GM23338 (cell line): ENCODE data around the gene TEX51. TPM values are rescaled to one million over a fixed set of nuclear protein-coding genes. Genes with fewer than 3 reads are reported as not detected.

Experiments
- ATAC-seq: fragments of 200-7000 bp; cut with Tn5 transposase; 3 replicates; pipeline ENCODE4 v1.9.1; 2020
- DNase-seq: peaks from one replicate; pipeline ENCODE4 v3.0.0-alpha.2; 2015; ENCODE audit warnings: low spot score
- H2AFZ ChIP-seq: fragments of 200-600 bp; sonication (generic); 2 replicates; pipeline ENCODE4 v1.8.0; 2016; ENCODE audit warnings: antibody characterized with exemption, mild to moderate bottlenecking, moderate library complexity
- H3F3A ChIP-seq: fragments of 200-600 bp; sonication (generic); replicated peaks from 2 replicates; pipeline ENCODE4 v1.8.0; 2017; ENCODE audit warnings: antibody characterized with exemption, mixed run types, low read depth
- H3K27ac ChIP-seq: fragments of 200-600 bp; sonication (generic); 2 replicates; pipeline ENCODE4 v1.6.1; 2016; ENCODE audit warnings: low read depth
- H3K27me3 ChIP-seq: fragments of 200-600 bp; sonication (generic); 2 replicates; pipeline ENCODE4 v1.8.0; 2016; ENCODE audit warnings: mild to moderate bottlenecking, mixed run types, moderate library complexity; ENCODE audit not compliant: insufficient read depth
- H3K36me3 ChIP-seq: fragments of 200-600 bp; sonication (generic); 2 replicates; pipeline ENCODE4 v1.8.0; 2016; ENCODE audit warnings: mild to moderate bottlenecking; ENCODE audit not compliant: insufficient read depth
- H3K4me1 ChIP-seq: fragments of 200-600 bp; sonication (generic); 2 replicates; pipeline ENCODE4 v1.8.0; 2016; ENCODE audit warnings: mild to moderate bottlenecking, moderate library complexity; ENCODE audit not compliant: insufficient read depth
- H3K4me2 ChIP-seq: fragments of 200-600 bp; sonication (generic); 2 replicates; pipeline ENCODE4 v1.7.1; 2017; ENCODE audit warnings: mixed run types
- H3K4me3 ChIP-seq: fragments of 200-600 bp; sonication (generic); 2 replicates; pipeline ENCODE4 v1.6.1; 2016; ENCODE audit warnings: mixed run types
- H3K79me2 ChIP-seq: fragments of 200-600 bp; sonication (generic); replicated peaks from 2 replicates; pipeline ENCODE4 v1.8.0; 2017; ENCODE audit warnings: mild to moderate bottlenecking; ENCODE audit not compliant: insufficient read depth
- H3K9me2 ChIP-seq: fragments of 200-600 bp; sonication (generic); 2 replicates; pipeline ENCODE4 v1.8.0; 2017; ENCODE audit not compliant: insufficient read depth
- H4K20me1 ChIP-seq: fragments of 200-600 bp; sonication (generic); replicated peaks from 2 replicates; pipeline ENCODE4 v1.8.0; 2017; ENCODE audit warnings: mild to moderate bottlenecking; ENCODE audit not compliant: insufficient read depth
- H3K27ac Mint-ChIP-seq: 2 replicates; pipeline ENCODE4 v1.8.0; 2020; ENCODE audit warnings: inconsistent platforms, mild to moderate bottlenecking, moderate library complexity, mixed read lengths
- H3K27me3 Mint-ChIP-seq: 3 replicates; pipeline ENCODE4 v1.8.0; 2022; ENCODE audit warnings: low read depth, mild to moderate bottlenecking, moderate library complexity, mixed read lengths, inconsistent platforms; ENCODE audit not compliant: insufficient read depth, poor library complexity
- H3K36me3 Mint-ChIP-seq: 3 replicates; pipeline ENCODE4 v1.8.0; 2021; ENCODE audit warnings: low read depth, mild to moderate bottlenecking, inconsistent platforms, moderate library complexity, mixed read lengths
- H3K4me1 Mint-ChIP-seq: 3 replicates; pipeline ENCODE4 v1.8.0; 2020; ENCODE audit warnings: mild to moderate bottlenecking, inconsistent platforms, mixed read lengths
- H3K4me3 Mint-ChIP-seq: 3 replicates; pipeline ENCODE4 v1.8.0; 2021; ENCODE audit warnings: moderate library complexity, mild to moderate bottlenecking, inconsistent platforms, mixed read lengths
- H3K9me3 Mint-ChIP-seq: 3 replicates; pipeline ENCODE4 v1.8.0; 2020; ENCODE audit warnings: moderate library complexity, mild to moderate bottlenecking, inconsistent platforms, mixed read lengths
- CREB1 ChIP-seq: fragments of 250-450 bp; sonication (Bioruptor Pico); IDR thresholded peaks from 2 replicates; pipeline ENCODE4 v1.5.0; 2020; ENCODE audit warnings: low read depth, mild to moderate bottlenecking, moderate library complexity
- CTCF ChIP-seq, 2 experiments: fragments of 200-600 bp in 1 of 2; sonication (generic) in 1 of 2; conservative IDR thresholded peaks; 2 replicates each; pipeline versions ENCODE4 v1.5.1 to v1.6.1; 2016 to 2017; ENCODE audit warnings: antibody characterized with exemption in 2 of 2, low read depth in 2 of 2, mild to moderate bottlenecking in 2 of 2, moderate library complexity in 1 of 2
- EZH2 ChIP-seq: fragments of 200-600 bp; sonication (generic); IDR thresholded peaks from one replicate; pipeline ENCODE4 v1.8.0; 2017; ENCODE audit warnings: antibody characterized with exemption, mild to moderate bottlenecking, low read depth; ENCODE audit not compliant: unreplicated experiment
- EZH2phosphoT487 ChIP-seq: fragments of 200-600 bp; sonication (generic); IDR thresholded peaks from one replicate; pipeline ENCODE4 v1.8.1; 2018; ENCODE audit warnings: antibody characterized with exemption; ENCODE audit not compliant: unreplicated experiment
- JUNB ChIP-seq: IDR thresholded peaks from one replicate; pipeline ENCODE4 v1.6.1; 2016; ENCODE audit warnings: antibody characterized with exemption; ENCODE audit not compliant: unreplicated experiment
- NANOG ChIP-seq: IDR thresholded peaks from 2 replicates; pipeline ENCODE4 v1.6.1; 2016; ENCODE audit warnings: antibody characterized with exemption, borderline replicate concordance
- STAT1 ChIP-seq: IDR thresholded peaks from one replicate; pipeline ENCODE4 v1.6.1; 2016; ENCODE audit warnings: antibody characterized with exemption; ENCODE audit not compliant: unreplicated experiment
- ZNF114 ChIP-seq: fragments of 250-450 bp; sonication (Bioruptor Pico); IDR thresholded peaks from 2 replicates; pipeline ENCODE4 v1.5.0; 2020; ENCODE audit warnings: mild to moderate bottlenecking, moderate library complexity
- polyA plus RNA-seq: library from polyadenylated mRNA; unstranded; fragments of >200 nt; fragmentation: Nextera tagmentation; extraction: Ambion mirVana; gene quantifications from 2 replicates; pipeline ENCODE4 v1.2.1, GENCODE V29; 2016
- total RNA-seq: library from RNA; depleted of rRNA; stranded (reverse); fragments of >200 nt; shearing (Covaris generic); gene quantifications from 2 replicates; pipeline ENCODE4 v1.2.3, GENCODE V29; 2014
- TF ChIP-seq, protein P1 (sequence below): IDR thresholded peaks from 2 replicates; pipeline ENCODE4 v1.6.1; 2016; ENCODE audit warnings: antibody characterized with exemption
- TF ChIP-seq, protein P2 (sequence below): fragments of 250-450 bp; sonication (Bioruptor Pico); IDR thresholded peaks from 2 replicates; pipeline ENCODE4 v1.5.0; 2020; ENCODE audit warnings: mild to moderate bottlenecking, moderate library complexity

Gene TEX51
- total and polyA plus RNA-seq, 2 experiments from 2014 or later = not detected

DNA sequence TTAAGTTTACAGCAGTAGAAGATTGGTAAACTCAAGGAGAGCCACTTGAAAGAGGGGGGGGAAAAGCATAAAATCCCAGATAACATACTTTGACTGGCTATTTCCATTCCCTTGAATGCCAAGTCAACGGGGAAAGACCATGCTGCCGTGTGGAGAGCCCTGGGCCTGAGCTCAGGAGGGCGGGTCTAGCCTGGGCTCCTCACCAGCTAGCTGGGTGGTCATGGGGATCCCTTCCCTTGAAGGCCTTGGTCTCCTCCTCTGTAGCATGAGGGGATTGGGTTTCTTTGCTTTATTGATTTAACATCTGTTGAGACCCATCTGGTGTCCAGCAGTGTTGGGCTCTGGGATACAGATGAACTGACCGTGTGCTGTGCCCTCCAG is 35.0 kb downstream of the TEX51 start (continued):
- no peak for TF ChIP-seq STAT1
- no peak for TF ChIP-seq ZNF114 (CRISPR knock-in tag)
- TF ChIP-seq, protein P1, sequence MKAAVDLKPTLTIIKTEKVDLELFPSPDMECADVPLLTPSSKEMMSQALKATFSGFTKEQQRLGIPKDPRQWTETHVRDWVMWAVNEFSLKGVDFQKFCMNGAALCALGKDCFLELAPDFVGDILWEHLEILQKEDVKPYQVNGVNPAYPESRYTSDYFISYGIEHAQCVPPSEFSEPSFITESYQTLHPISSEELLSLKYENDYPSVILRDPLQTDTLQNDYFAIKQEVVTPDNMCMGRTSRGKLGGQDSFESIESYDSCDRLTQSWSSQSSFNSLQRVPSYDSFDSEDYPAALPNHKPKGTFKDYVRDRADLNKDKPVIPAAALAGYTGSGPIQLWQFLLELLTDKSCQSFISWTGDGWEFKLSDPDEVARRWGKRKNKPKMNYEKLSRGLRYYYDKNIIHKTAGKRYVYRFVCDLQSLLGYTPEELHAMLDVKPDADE = no peak
- TF ChIP-seq JUNB = no peak
- TF ChIP-seq NANOG = no peak
- no peak for TF ChIP-seq CTCF (conservative IDR thresholded peaks at IDR 0.05; ENCODE audit: low read depth in 2 of 2)

DNA sequence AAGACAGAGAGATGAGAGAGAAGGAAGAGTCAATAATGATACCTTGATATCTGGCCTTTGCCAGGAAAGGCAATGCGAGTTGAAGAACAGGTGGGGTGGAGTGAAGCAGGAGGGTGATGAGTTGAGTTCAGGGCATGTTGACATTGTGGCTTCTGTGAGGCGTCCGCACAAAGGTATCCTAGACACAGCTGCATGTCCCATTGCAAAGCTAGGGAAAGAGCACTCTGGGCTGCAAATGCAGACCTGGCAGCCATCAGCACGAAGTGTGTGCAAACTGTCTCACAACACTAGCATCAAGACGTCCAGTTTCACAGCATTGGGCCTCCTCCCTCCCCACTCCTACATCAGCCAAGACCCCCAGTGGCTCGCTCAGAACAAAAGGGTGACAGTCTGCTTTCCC is 36.1 kb downstream of the TEX51 start:
- H3K4me1 ChIP-seq = no peaks in the 10 kb centered on the region
- no peak overlapping the region for H3K4me2 ChIP-seq
- Mint-ChIP-seq H3K4me1 (peaks cover 6% of the 10 kb centered on the region), H3K27me3 (peaks cover 16% of the 10 kb centered on the region), H3K4me3 (no peak overlapping the region), H3K9me3 (peaks cover 7% of the 10 kb centered on the region), H3K27ac (no peak overlapping the region), H3K36me3 (peaks cover 6% of the 10 kb centered on the region)
- no peaks in the 10 kb centered on the region for H3K36me3 ChIP-seq
- H3K79me2 ChIP-seq = no peaks in the 10 kb centered on the region
- H3F3A ChIP-seq = no peaks in the 10 kb centered on the region
- H3K4me3 ChIP-seq = no peak overlapping the region
- ATAC-seq (no peak), DNase-seq (no peak)
- no peaks in the 10 kb centered on the region for H4K20me1 ChIP-seq
- no peak overlapping the region for H3K27ac ChIP-seq
- H3K27me3 ChIP-seq = no peaks in the 10 kb centered on the region
- H3K9me2 ChIP-seq = peaks cover 9% of the 10 kb centered on the region; the same call in 1 of the 2 replicates
- H2AFZ ChIP-seq = no peak overlapping the region
- TF ChIP-seq NANOG (no peak), EZH2 (no peak), CTCF (conservative IDR thresholded peaks at IDR 0.05; ENCODE audit: low read depth in 2 of 2) (no peak), CREB1 (CRISPR knock-in tag) (no peak), ZNF114 (CRISPR knock-in tag) (no peak), EZH2phosphoT487 (no peak), STAT1 (no peak)
- TF ChIP-seq, protein P1 = no peak
- TF ChIP-seq, protein P2, sequence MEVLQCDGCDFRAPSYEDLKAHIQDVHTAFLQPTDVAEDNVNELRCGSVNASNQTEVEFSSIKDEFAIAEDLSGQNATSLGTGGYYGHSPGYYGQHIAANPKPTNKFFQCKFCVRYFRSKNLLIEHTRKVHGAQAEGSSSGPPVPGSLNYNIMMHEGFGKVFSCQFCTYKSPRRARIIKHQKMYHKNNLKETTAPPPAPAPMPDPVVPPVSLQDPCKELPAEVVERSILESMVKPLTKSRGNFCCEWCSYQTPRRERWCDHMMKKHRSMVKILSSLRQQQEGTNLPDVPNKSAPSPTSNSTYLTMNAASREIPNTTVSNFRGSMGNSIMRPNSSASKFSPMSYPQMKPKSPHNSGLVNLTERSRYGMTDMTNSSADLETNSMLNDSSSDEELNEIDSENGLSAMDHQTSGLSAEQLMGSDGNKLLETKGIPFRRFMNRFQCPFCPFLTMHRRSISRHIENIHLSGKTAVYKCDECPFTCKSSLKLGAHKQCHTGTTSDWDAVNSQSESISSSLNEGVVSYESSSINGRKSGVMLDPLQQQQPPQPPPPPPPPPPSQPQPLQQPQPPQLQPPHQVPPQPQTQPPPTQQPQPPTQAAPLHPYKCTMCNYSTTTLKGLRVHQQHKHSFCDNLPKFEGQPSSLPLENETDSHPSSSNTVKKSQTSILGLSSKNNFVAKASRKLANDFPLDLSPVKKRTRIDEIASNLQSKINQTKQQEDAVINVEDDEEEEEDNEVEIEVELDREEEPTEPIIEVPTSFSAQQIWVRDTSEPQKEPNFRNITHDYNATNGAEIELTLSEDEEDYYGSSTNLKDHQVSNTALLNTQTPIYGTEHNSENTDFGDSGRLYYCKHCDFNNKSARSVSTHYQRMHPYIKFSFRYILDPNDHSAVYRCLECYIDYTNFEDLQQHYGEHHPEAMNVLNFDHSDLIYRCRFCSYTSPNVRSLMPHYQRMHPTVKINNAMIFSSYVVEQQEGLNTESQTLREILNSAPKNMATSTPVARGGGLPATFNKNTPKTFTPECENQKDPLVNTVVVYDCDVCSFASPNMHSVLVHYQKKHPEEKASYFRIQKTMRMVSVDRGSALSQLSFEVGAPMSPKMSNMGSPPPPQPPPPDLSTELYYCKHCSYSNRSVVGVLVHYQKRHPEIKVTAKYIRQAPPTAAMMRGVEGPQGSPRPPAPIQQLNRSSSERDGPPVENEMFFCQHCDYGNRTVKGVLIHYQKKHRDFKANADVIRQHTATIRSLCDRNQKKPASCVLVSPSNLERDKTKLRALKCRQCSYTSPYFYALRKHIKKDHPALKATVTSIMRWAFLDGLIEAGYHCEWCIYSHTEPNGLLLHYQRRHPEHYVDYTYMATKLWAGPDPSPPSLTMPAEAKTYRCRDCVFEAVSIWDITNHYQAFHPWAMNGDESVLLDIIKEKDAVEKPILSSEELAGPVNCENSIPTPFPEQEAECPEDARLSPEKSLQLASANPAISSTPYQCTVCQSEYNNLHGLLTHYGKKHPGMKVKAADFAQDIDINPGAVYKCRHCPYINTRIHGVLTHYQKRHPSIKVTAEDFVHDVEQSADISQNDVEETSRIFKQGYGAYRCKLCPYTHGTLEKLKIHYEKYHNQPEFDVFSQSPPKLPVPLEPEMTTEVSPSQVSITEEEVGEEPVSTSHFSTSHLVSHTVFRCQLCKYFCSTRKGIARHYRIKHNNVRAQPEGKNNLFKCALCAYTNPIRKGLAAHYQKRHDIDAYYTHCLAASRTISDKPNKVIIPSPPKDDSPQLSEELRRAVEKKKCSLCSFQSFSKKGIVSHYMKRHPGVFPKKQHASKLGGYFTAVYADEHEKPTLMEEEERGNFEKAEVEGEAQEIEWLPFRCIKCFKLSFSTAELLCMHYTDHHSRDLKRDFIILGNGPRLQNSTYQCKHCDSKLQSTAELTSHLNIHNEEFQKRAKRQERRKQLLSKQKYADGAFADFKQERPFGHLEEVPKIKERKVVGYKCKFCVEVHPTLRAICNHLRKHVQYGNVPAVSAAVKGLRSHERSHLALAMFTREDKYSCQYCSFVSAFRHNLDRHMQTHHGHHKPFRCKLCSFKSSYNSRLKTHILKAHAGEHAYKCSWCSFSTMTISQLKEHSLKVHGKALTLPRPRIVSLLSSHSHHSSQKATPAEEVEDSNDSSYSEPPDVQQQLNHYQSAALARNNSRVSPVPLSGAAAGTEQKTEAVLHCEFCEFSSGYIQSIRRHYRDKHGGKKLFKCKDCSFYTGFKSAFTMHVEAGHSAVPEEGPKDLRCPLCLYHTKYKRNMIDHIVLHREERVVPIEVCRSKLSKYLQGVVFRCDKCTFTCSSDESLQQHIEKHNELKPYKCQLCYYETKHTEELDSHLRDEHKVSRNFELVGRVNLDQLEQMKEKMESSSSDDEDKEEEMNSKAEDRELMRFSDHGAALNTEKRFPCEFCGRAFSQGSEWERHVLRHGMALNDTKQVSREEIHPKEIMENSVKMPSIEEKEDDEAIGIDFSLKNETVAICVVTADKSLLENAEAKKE (CRISPR knock-in tag) = no peak
